HL-60/S4 (cell line): ENCODE results near the gene HABP2.

ENCODE experiments used
- in situ Hi-C: fragments of 300-500 bp; cut with MboI; formaldehyde crosslinking; loops from 2 replicates; pipeline ENCODE4 v1.14.3; 2022; ENCODE audit warnings: low sequenced_read_pairs

HABP2 gene

GRCh38 chr10:113552701-113553100 is at the start of gene HABP2:
Gene HABP2, plus strand, starts transcription at chr10:113553053. Its CDS starts 69 bp downstream, at chr10:113553122.
- in situ Hi-C loops, result no loop called here

- in situ Hi-C loops, result no loop called here
Observed at GRCh38 chr10:113503930-113504329, 48.9 kb upstream of the HABP2 start.

GRCh38 chr10:113504423-113504822 is 48.4 kb upstream of the HABP2 start:
- in situ Hi-C loops, result no loop called here

GRCh38 chr10:113506476-113506875 is 46.4 kb upstream of the HABP2 start:
- in situ Hi-C loops, result no loop called here

- in situ Hi-C loops, result no loop called here
Observed at GRCh38 chr10:113511419-113511818, 41.4 kb upstream of the HABP2 start.

- in situ Hi-C loops, result no loop called here
Observed at GRCh38 chr10:113515161-113515560, 37.7 kb upstream of the HABP2 start.

GRCh38 chr10:113515601-113516000 is 37.3 kb upstream of the HABP2 start:
- in situ Hi-C loops, result no loop called here

- in situ Hi-C loops, result no loop called here
Observed at GRCh38 chr10:113516061-113516460, 36.8 kb upstream of the HABP2 start.

GRCh38 chr10:113517165-113517900 is 35.5 kb upstream of the HABP2 start:
- in situ Hi-C loops, result no loop called here

- in situ Hi-C loops, result no loop called here
Observed at GRCh38 chr10:113517901-113518260, 35.0 kb upstream of the HABP2 start.

GRCh38 chr10:113518415-113518814 is 34.4 kb upstream of the HABP2 start:
- in situ Hi-C loops, result no loop called here

- in situ Hi-C loops, result no loop called here
Observed at GRCh38 chr10:113518816-113519591, 33.8 kb upstream of the HABP2 start.

- in situ Hi-C loops, result no loop called here
Observed at GRCh38 chr10:113519681-113520115, 33.2 kb upstream of the HABP2 start.

GRCh38 chr10:113520261-113520660 is 32.6 kb upstream of the HABP2 start:
- in situ Hi-C loops, result no loop called here

- in situ Hi-C loops, result no loop called here
Observed at GRCh38 chr10:113520690-113521474, 32.0 kb upstream of the HABP2 start.

GRCh38 chr10:113521475-113521795 is 31.4 kb upstream of the HABP2 start:
- in situ Hi-C loops, result no loop called here

- in situ Hi-C loops, result no loop called here
Observed at GRCh38 chr10:113522460-113522859, 30.4 kb upstream of the HABP2 start.

- in situ Hi-C loops, result no loop called here
Observed at GRCh38 chr10:113523071-113523470, 29.8 kb upstream of the HABP2 start.

- in situ Hi-C loops, result no loop called here
Observed at GRCh38 chr10:113523628-113524027, 29.2 kb upstream of the HABP2 start.

- in situ Hi-C loops, result no loop called here
Observed at GRCh38 chr10:113524120-113524519, 28.7 kb upstream of the HABP2 start.
